ENCODE data around the gene HSPA9.

Gene HSPA9

GRCh38 chr5:138577452-138577851, 2.3 kb upstream of the HSPA9 start:
- no peak overlapping the region for H3K4me2 ChIP-seq (ENCODE audit: insufficient read depth, low read length)
- no peaks in the 10 kb centered on the region for H3K27me3 ChIP-seq (ENCODE audit: insufficient read depth, low read length, poor library complexity)
- no peak overlapping the region for H3K4me3 ChIP-seq (ENCODE audit: low read depth in 1 of 2, low read length in 2 of 2)
- ATAC-seq (ENCODE audit: insufficient read depth, low read depth) = no peak
- no peak for DNase-seq
- H3K79me2 ChIP-seq (ENCODE audit: insufficient read depth, low read length) = peaks cover 27% of the 10 kb centered on the region
- no peak overlapping the region for H3K9ac ChIP-seq (ENCODE audit: low read depth, low read length)
- H4K20me1 ChIP-seq (ENCODE audit: insufficient read depth, low read length) = peaks cover 17% of the 10 kb centered on the region; the same call in 1 of the 2 replicates
- H2AFZ ChIP-seq (ENCODE audit: low read depth, low read length) = peak overlapping the region; percentile 60
- TF ChIP-seq EZH2 (IDR thresholded peaks at IDR 0.05; ENCODE audit: borderline replicate concordance, low read depth, low read length, severe bottlenecking) (no peak), CTCF (IDR thresholded peaks at IDR 0.05; ENCODE audit: borderline replicate concordance, extremely low read depth, low read length, poor library complexity, severe bottlenecking) (no peak)
- H3K9me3 ChIP-seq (ENCODE audit: insufficient read depth, low read length, severe bottlenecking) = no peaks in the 10 kb centered on the region
- peaks cover 26% of the 10 kb centered on the region for H3K4me1 ChIP-seq (ENCODE audit: insufficient read depth, low read length)
- peaks cover 21% of the 10 kb centered on the region for H3K36me3 ChIP-seq (ENCODE audit: insufficient read depth, low read length)
- H3K27ac ChIP-seq (ENCODE audit: low read length) = no peak overlapping the region

- peak overlapping the region; percentile 84 for H2AFZ ChIP-seq (ENCODE audit: low read depth, low read length)
- H3K27ac ChIP-seq (ENCODE audit: low read length) = peak overlapping the region; percentile 100
- no peaks in the 10 kb centered on the region for H3K9me3 ChIP-seq (ENCODE audit: insufficient read depth, low read length, severe bottlenecking)
- peaks cover 34% of the 10 kb centered on the region; the same call in 1 of the 2 replicates for H4K20me1 ChIP-seq (ENCODE audit: insufficient read depth, low read length)
- H3K4me2 ChIP-seq (ENCODE audit: insufficient read depth, low read length) = peak overlapping the region; percentile 86
- peak overlapping the region; percentile 96 for H3K9ac ChIP-seq (ENCODE audit: low read depth, low read length)
- no peak for TF ChIP-seq EZH2 (IDR thresholded peaks at IDR 0.05; ENCODE audit: borderline replicate concordance, low read depth, low read length, severe bottlenecking)
- no peak for TF ChIP-seq CTCF (IDR thresholded peaks at IDR 0.05; ENCODE audit: borderline replicate concordance, extremely low read depth, low read length, poor library complexity, severe bottlenecking)
- peaks cover 54% of the 10 kb centered on the region for H3K79me2 ChIP-seq (ENCODE audit: insufficient read depth, low read length)
- peaks cover 48% of the 10 kb centered on the region for H3K36me3 ChIP-seq (ENCODE audit: insufficient read depth, low read length)
- DNase-seq = no peak
- no peak; the same call in 1 of the 3 replicates for ATAC-seq (ENCODE audit: insufficient read depth, low read depth)
- H3K4me1 ChIP-seq (ENCODE audit: insufficient read depth, low read length) = peaks cover 52% of the 10 kb centered on the region
- H3K4me3 ChIP-seq (ENCODE audit: low read depth in 1 of 2, low read length in 2 of 2) = peak overlapping the region; percentile 88 to 89
- no peaks in the 10 kb centered on the region for H3K27me3 ChIP-seq (ENCODE audit: insufficient read depth, low read length, poor library complexity)
Measured at GRCh38 chr5:138574744-138575193, 432 bp downstream of the HSPA9 start.

- Histone ChIP-seq H3K9ac (ENCODE audit: low read depth, low read length) (peak overlapping the region; percentile 96), H3K9me3 (ENCODE audit: insufficient read depth, low read length, severe bottlenecking) (no peaks in the 10 kb centered on the region), H3K4me2 (ENCODE audit: insufficient read depth, low read length) (peak overlapping the region; percentile 86), H3K27me3 (ENCODE audit: insufficient read depth, low read length, poor library complexity) (no peaks in the 10 kb centered on the region), H3K4me3 (ENCODE audit: low read depth in 1 of 2, low read length in 2 of 2) (peak overlapping the region; percentile 88 to 89), H3K27ac (ENCODE audit: low read length) (peak overlapping the region; percentile 100), H3K36me3 (ENCODE audit: insufficient read depth, low read length) (peaks cover 53% of the 10 kb centered on the region), H2AFZ (ENCODE audit: low read depth, low read length) (no peak overlapping the region), H3K79me2 (ENCODE audit: insufficient read depth, low read length) (peaks cover 59% of the 10 kb centered on the region), H3K4me1 (ENCODE audit: insufficient read depth, low read length) (peaks cover 53% of the 10 kb centered on the region), H4K20me1 (ENCODE audit: insufficient read depth, low read length) (peaks cover 34% of the 10 kb centered on the region; the same call in 1 of the 2 replicates)
- TF ChIP-seq CTCF (IDR thresholded peaks at IDR 0.05; ENCODE audit: borderline replicate concordance, extremely low read depth, low read length, poor library complexity, severe bottlenecking) = no peak
- no peak for TF ChIP-seq EZH2 (IDR thresholded peaks at IDR 0.05; ENCODE audit: borderline replicate concordance, low read depth, low read length, severe bottlenecking)
- no peak for DNase-seq
- ATAC-seq (ENCODE audit: insufficient read depth, low read depth) = no peak
Measured at GRCh38 chr5:138573949-138574670, 1.1 kb downstream of the HSPA9 start.

All from DND-41 (cell line).